ENCODE results near the gene CDC42BPB.

Gene CDC42BPB

DNA sequence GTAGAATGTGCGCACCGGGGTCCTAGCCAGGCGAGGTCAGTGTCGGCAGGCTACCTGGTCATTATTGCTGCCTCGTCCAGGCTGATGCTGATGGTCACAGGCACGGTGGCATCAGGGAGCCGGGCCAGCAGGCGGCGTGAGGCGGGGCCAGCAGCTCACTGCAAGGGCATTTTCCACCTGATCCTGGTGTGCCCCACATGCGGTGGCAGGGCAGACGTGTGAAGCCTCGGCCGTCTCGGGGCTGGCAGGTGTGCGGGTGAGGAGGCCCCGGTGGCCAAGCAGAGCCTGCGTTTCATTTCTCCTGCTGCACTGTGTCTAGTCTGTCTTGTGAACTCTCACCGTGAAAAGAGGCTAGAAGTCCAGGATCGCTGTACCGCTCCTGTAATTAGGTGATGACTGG lies 146.9 kb downstream of the CDC42BPB start:
- DNase-seq = no peak

DNA sequence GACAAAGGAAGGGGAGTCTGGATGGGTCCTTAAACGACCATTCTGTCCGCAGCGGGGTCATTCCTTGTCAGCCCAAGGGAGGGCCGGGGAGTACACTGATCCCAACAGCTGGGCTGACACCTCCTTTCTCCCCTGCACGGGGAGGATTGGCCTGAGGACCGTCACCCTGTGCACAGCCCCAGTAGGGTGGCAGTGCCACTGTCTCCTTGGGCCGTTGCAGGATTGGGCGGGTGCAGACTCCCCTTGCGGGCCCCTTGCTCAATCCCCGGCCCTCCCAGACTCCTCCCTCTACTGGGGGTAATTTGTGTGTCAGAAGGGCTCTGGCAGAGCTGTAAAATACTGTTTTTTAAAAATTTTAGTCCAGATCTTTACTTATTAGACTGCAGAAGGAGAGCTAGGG lies 147.4 kb downstream of the CDC42BPB start:
- DNase-seq = no peak

DNA sequence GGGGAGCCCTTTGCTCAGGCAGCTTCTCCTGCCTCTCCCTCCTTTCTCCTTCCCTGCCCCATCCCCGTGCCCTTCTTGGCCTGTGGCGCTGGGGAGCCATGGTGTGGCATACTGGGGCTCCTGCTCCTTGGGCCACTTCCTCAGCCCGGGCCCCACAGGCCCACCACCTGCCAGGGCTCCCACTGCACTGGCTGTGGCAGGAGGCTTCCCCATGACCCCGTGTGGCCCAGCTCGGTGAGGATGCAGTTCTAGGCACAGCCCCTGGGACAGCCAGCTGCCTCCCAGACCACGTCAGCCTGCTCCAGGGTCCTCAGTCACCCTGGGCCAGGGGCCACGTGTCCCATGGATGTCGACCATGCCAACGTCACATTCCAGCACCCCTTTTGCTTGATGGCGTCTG lies 147.9 kb downstream of the CDC42BPB start:
- DNase-seq = no peak

GRCh38 chr14:102908766-102909455 lies 148.4 kb downstream of the CDC42BPB start:
- no peak for DNase-seq

DNA sequence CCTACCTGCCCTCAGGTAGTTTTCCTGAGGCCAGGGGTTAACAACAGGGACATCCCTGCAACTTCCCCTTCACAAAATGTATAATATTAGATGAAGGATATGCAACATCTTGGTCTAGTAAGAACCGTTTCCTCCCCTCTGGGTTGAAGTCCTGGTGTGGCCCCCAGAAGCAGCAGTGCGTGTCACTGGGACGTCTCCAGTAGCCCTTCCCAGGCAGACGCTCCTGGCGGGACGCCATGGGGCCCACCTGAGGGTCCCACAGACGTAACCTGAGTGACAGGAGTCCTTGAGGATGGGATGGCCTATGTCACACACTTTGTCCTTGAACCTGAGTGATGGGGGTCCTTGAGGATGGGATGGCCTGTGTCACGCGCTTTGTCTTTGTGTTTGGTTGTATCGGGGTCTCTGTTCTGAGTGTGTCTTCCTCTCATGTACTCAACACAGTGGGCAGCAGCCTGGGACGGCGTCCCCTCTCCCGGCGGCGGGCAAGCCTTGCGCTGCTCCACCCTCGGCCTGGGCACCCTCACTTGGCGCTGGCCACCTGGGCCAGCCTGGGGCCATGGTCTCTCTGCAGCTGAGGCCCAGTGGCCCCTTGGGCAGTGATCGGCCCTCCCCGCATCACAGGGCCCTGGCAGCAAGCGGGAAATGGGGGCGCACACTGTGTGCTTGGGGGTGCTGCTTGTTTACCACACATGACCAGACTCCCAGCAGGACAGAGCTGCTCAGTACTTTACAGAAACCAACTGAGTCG lies 149.2 kb downstream of the CDC42BPB start:
- no peak for DNase-seq

GRCh38 chr14:102907303-102907844 lies 150.0 kb downstream of the CDC42BPB start:
- no peak for DNase-seq

GRCh38 chr14:102906616-102907302 lies 150.6 kb downstream of the CDC42BPB start:
- DNase-seq = no peak

DNA sequence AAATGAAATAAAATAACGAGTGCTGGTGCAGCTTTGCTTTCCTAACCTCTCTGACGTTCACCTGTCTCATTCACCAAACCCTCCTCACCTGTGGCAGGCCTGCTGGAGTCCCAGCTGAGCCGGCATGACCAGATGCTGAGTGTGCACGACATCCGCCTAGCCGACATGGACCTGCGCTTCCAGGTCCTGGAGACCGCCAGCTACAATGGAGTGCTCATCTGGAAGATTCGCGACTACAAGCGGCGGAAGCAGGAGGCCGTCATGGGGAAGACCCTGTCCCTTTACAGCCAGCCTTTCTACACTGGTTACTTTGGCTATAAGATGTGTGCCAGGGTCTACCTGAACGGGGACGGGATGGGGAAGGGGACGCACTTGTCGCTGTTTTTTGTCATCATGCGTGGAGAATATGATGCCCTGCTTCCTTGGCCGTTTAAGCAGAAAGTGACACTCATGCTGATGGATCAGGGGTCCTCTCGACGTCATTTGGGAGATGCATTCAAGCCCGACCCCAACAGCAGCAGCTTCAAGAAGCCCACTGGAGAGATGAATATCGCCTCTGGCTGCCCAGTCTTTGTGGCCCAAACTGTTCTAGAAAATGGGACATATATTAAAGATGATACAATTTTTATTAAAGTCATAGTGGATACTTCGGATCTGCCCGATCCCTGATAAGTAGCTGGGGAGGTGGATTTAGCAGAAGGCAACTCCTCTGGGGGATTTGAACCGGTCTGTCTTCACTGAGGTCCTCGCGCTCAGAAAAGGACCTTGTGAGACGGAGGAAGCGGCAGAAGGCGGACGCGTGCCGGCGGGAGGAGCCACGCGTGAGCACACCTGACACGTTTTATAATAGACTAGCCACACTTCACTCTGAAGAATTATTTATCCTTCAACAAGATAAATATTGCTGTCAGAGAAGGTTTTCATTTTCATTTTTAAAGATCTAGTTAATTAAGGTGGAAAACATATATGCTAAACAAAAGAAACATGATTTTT lies 151.9 kb downstream of the CDC42BPB start:
- no peak for DNase-seq

GRCh38 chr14:102903889-102904512 lies 153.3 kb downstream of the CDC42BPB start:
- DNase-seq = no peak

DNA sequence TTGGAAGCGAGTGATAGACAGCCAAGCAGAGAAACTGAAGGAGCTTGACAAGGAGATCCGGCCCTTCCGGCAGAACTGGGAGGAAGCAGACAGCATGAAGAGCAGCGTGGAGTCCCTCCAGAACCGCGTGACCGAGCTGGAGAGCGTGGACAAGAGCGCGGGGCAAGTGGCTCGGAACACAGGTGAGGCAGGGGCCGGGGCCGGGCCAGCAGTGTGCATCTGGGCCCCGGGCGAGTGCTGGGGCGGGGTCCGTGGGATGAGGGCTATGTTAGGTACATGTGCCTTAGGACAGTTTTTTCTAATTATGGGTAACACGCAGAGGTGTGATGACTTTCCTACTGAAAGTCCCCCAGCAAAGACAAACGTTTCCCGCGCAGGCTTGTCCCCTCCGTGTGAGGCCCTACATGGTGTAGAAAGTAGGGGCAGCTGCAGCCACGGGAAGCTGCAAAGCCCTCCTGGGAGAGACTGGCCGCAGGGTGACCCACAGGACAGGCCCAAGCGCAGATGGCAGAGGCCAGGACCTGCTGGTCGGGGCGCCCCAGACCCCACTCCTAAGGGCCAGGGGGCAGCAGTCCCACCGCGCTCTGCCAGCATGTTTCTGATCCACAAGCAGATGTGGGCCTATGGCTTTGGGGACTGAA lies 154.0 kb downstream of the CDC42BPB start:
- no peak for DNase-seq

GRCh38 chr14:102902523-102903247 lies 154.7 kb downstream of the CDC42BPB start:
- no peak for DNase-seq

DNA sequence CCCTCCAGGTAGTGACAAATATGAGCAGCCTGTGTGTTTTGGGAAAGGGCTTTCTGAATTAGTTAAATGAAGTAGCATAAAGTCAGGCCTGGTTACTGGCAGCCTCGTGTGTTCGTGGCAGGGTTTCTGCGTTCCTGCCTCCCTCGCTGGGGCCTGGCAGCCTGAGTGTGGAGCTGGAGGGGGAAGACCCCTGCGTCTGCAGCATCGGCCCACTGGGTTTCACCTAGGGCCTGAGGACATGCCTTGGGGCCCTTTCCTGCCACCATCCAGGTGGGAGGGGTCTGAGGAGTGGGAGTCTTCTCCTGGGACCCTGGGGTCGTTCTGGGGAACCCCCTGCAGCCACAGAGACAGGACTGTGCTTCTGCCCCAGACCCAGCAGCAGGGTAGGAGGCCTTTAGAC lies 155.3 kb downstream of the CDC42BPB start:
- no peak for DNase-seq

DNA sequence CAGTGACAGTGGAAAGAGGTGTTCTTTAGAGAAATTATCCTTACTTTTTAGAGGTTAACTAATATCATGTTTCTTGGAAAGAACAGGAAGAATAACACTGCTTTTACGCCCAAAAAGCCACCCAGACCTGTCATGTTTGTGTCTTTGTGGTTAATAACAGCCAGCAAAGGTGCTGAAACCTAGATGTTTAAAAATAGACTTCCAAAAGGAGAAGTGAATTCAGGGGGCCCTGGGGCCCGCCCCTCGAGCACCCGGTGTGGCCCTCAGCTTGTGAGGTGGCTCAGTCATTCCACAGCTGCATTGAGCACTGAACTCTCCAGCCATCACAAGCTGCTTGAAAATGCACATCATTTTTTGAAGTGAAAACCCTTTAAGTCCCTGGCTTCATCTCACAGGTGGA lies 155.7 kb downstream of the CDC42BPB start:
- no peak for DNase-seq

DNA sequence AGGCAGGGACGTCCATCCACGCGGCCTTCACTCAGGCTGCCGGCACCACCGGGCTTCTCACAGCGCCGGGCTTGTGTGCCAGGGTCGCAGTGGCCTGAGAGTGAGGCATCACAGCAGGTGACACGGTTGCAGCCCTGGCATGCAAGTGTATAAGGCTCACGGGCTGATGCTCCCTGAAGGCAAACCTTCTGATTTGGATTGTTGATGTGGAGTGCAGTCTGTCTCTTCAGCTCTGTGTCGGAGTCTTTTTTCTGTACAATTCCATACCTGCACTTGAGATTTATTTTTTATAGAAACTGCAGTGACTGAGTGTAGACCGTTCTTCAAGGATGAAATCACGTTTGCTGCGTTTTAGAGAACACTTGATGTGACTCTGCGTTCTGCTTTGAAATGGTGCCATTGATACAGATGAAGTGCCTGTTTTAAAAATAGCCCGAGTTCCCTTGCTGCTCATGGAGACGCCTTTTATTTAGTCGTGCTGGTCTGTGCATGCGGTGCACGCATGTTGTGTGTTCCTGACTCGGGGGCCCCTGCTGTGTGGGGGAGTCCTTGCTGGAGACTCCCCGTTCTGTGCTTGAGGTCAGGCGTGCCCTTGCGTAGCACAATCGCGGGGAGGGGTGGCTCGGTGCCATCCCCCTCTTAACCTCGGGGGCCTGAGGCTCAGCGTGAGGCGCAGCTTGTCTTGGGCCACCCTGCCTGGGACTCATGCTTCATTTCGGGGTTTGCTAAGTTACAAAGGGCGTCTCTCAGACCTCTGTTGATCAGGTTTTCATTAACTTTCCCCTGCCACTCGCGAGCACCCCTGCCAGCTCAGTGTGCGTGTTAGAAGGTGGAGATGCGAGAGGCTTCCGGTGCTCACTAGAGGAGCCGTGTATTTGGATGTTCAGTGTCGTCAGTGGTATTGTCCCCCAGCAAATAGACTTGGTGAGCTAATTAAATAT lies 156.4 kb downstream of the CDC42BPB start:
- DNase-seq = no peak

GRCh38 chr14:102899516-102899900 lies 157.8 kb downstream of the CDC42BPB start:
- no peak for DNase-seq

DNA sequence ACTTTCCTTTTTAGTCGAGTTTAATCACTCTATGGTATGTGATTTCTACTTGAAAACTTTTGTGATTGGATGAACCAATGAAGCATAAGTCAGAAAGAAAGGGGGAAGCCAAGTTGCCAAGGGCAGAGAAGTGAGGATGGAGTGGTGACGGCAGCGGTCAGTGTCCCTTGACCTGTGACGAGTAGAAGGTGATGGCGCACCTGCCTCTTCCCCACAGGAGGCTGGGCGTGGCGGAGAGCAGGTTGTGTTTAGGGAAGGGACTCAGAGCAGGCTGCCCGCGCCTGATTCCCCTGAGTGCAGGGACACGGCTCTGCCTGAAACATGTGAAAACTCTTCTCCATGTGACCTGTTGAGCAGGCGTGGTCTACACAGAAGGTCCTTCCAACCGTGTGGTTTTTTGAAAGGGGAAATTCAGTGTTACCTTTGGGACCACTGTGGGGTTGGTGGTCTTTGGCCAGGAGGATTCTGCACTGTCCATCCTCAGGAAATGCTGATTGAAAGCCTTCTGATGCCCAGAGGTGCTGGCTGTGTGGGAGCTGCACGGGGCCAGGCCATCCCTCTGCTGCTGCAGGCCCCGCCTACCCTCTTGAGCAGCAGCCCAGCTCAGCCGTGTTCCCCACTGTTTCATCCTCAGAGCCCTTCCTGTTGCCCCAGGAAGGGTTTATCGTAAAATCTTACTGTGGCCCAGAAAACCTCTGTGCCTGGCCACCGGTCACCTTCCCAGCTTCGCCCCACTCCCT lies 158.4 kb downstream of the CDC42BPB start:
- no peak for DNase-seq

- no peak for DNase-seq
Observed at GRCh38 chr14:102898298-102898697, 159.1 kb downstream of the CDC42BPB start.

- DNase-seq = no peak
Observed at GRCh38 chr14:102897299-102898027, 159.9 kb downstream of the CDC42BPB start.
